Naive thymus-derived CD4-positive, alpha-beta T cell (primary cell): ENCODE results near the gene TEX22. TPM values are rescaled to one million over a fixed set of nuclear protein-coding genes. Genes with fewer than 3 reads are reported as not detected.

Experiments
- ATAC-seq: fragments of 150-1000 bp; cut with Tn5 transposase; 2 replicates; pipeline ENCODE4 v1.10.0; 2021; ENCODE audit warnings: mild to moderate bottlenecking, moderate library complexity
- CTCF ChIA-PET: fragments of 350-600 bp; sonication (Branson Sonifier 250); formaldehyde crosslinking; loops from one replicate; lab custom pipeline; 2021; ENCODE audit warnings: antibody characterized with exemption; lab: Charles Lee
- POLR2A ChIA-PET: fragments of 350-600 bp; sonication (Branson Sonifier 250); formaldehyde crosslinking; loops from one replicate; lab custom pipeline; 2021; ENCODE audit warnings: antibody characterized with exemption, inconsistent platforms; lab: Charles Lee
- DNase-seq, 9 donors: peaks; one replicate each; pipeline versions ENCODE4 v3.0.0 to v3.0.0-alpha.2; 2020 to 2022; ENCODE audit warnings: mixed read lengths in 1 of 9
- H3K27ac ChIP-seq: one replicate; pipeline ENCODE4 v1.7.0; 2013; ENCODE audit warnings: mild to moderate bottlenecking, low read depth, low read length, moderate library complexity
- H3K27me3 ChIP-seq, 2 donors: one replicate each; pipeline ENCODE4 v1.7.0; 2013; ENCODE audit warnings: low read length in 2 of 2, mild to moderate bottlenecking in 2 of 2, moderate library complexity in 2 of 2; ENCODE audit not compliant: control insufficient read depth in 2 of 2, insufficient read depth in 2 of 2
- H3K36me3 ChIP-seq, 3 experiments: 1 replicate in 2 of 3; 2 replicates in 1 of 3; pipeline ENCODE4 v1.7.0; 2013; ENCODE audit warnings: low read length in 3 of 3, mild to moderate bottlenecking in 3 of 3, moderate library complexity in 1 of 3; ENCODE audit not compliant: insufficient read depth in 3 of 3, control insufficient read depth in 2 of 3
- H3K4me1 ChIP-seq, 2 donors: one replicate each; pipeline ENCODE4 v1.7.0; 2013; ENCODE audit warnings: low read length in 2 of 2, mild to moderate bottlenecking in 2 of 2, moderate library complexity in 1 of 2; ENCODE audit not compliant: control insufficient read depth in 2 of 2, insufficient read depth in 2 of 2
- H3K4me3 ChIP-seq: 2 replicates; pipeline ENCODE4 v1.7.0; 2013; ENCODE audit warnings: mild to moderate bottlenecking, low read length
- H3K9me3 ChIP-seq, 3 experiments: 1 replicate in 2 of 3; 2 replicates in 1 of 3; pipeline ENCODE4 v1.7.0; 2013; ENCODE audit warnings: low read length in 3 of 3; ENCODE audit not compliant: control insufficient read depth in 2 of 3
- H3K27ac Mint-ChIP-seq, 9 donors: one replicate each; pipeline ENCODE4 v1.8.0; 2020 to 2022; ENCODE audit warnings: mixed read lengths in 9 of 9, mild to moderate bottlenecking in 8 of 9, moderate library complexity in 5 of 9, inconsistent platforms in 2 of 9
- H3K27me3 Mint-ChIP-seq, 5 donors: one replicate each; pipeline ENCODE4 v1.8.0; 2021 to 2022; ENCODE audit warnings: mixed read lengths in 5 of 5, mild to moderate bottlenecking in 1 of 5
- H3K36me3 Mint-ChIP-seq, 5 donors: one replicate each; pipeline ENCODE4 v1.8.0; 2020 to 2022; ENCODE audit warnings: mixed read lengths in 5 of 5, mild to moderate bottlenecking in 3 of 5, inconsistent platforms in 1 of 5
- H3K4me1 Mint-ChIP-seq, 7 donors: one replicate each; pipeline ENCODE4 v1.8.0; 2020 to 2022; ENCODE audit warnings: mixed read lengths in 7 of 7, mild to moderate bottlenecking in 3 of 7, inconsistent platforms in 1 of 7
- H3K4me3 Mint-ChIP-seq, 10 donors: one replicate each; pipeline ENCODE4 v1.8.0; 2020 to 2022; ENCODE audit warnings: mild to moderate bottlenecking in 10 of 10, mixed read lengths in 10 of 10, moderate library complexity in 6 of 10, inconsistent platforms in 2 of 10
- H3K9me3 Mint-ChIP-seq, 11 donors: one replicate each; pipeline ENCODE4 v1.8.0; 2020 to 2022; ENCODE audit warnings: mixed read lengths in 11 of 11, mild to moderate bottlenecking in 4 of 11, inconsistent platforms in 1 of 11, moderate library complexity in 1 of 11
- intact Hi-C, 2 donors: fragments of 100-400 bp; cut with micrococcal nuclease; formaldehyde crosslinking; loops; one replicate each; pipeline ENCODE4 v1.15.1; 2023
- polyA plus RNA-seq, 2 donors: library from polyadenylated mRNA; unstranded; fragments of 300-500 nt; fragmentation: Illumina TruSeq; gene quantifications; one replicate each; pipeline ENCODE4 v1.2.3, GENCODE V29; 2021
- total RNA-seq, 6 experiments: library from RNA in 5 of 6; stranded (reverse) in 5 of 6; gene quantifications; 1 replicate in 5 of 6; 2 replicates in 1 of 6; pipeline ENCODE4 v1.2.3 and lab custom pipeline; 2021 to 2026

TEX22 gene
- total and polyA plus RNA-seq, 7 experiments from 2014 or later: 0.21 to 10.5 (median 2.4) TPM

DNA sequence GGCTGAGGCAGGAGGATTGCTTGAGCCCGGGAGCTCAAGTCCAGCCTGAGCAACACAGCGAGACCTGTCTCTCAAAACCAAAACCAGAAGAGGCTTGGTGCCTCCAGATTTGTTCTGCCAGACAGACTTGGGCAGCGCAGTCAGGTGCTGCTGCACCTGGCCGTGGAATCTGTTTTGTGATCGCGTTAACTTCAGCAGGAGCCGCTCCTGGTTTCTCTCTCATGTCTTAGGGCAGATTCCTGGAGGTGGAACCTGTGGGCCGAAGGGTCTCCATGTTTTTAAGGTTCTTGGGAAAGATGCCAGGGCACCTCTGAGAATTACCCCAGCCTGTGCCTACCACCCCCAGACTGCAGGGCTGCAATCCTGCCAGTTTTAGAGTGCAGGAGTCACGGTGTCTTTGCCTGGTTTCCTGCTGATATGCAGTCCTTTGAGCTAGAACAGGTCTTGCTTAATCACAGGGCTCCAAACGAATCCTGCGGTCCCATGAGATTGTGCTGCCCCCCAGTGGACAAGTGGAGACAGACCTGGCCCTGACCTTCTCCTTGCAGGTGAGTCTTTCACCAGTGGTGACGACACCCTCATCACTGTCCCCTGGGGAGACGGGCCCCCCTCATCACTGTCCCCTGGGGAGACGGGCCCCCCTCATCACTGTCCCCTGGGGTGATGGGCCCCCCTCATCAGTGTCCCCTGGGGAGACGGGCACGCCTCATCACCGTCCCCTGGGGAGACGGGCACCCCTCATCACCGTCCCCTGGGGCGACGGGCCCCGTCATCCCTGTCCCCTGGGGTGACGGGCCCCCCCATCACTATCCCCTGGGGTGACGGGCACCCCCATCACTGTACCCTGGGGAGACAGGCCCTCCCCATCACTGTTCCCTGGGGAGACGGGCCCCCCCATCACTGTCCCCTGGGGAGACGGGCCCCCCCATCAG is 46.2 kb upstream of the TEX22 start:
- ATAC-seq: peak; percentile 97
- POLR2A ChIA-PET: interaction anchor here (0.6 to 1.0 kb wide), 2 partner anchors 262 to 347 kb away, joined by 3 read pairs; no protein-coding TSS in a partner anchor
- H3K4me3 Mint-ChIP-seq: no peak overlapping the region
- CTCF ChIA-PET: interaction anchor here (0.5 to 1.8 kb wide), 15 partner anchors 11 to 1776 kb away, joined by 3 to 17 read pairs (median 3); no protein-coding TSS in a partner anchor
- Histone ChIP-seq H3K4me1 (peaks cover 0 to 4% of the 10 kb centered on the region in 2 donors), H3K36me3 (peaks cover 0 to 19% (median 0%) of the 10 kb centered on the region in 3 experiments), H3K27ac (no peak overlapping the region), H3K27me3 (no peaks in the 10 kb centered on the region), H3K9me3 (no peaks in the 10 kb centered on the region), H3K4me3 (no peak overlapping the region)
- H3K4me1 Mint-ChIP-seq: peaks cover 4 to 5% (median 4%) of the 10 kb centered on the region in 7 donors
- H3K36me3 Mint-ChIP-seq: peaks cover 0 to 4% (median 0%) of the 10 kb centered on the region in 5 donors
- no peaks in the 10 kb centered on the region for H3K9me3 Mint-ChIP-seq
- no peaks in the 10 kb centered on the region for H3K27me3 Mint-ChIP-seq
- H3K27ac Mint-ChIP-seq: peak overlapping the region in 1 of 9 donors; percentile 56
- peak; percentile 71 to 90 (median 87) for DNase-seq
- intact Hi-C loops: loop anchor here (1.0 to 5.0 kb wide), 10 partner anchors 37 to 455 kb away; partner anchors contain the start of genes BRF1 (in 1 of the 2) and CLBA1 (in 1 of the 2)

DNA sequence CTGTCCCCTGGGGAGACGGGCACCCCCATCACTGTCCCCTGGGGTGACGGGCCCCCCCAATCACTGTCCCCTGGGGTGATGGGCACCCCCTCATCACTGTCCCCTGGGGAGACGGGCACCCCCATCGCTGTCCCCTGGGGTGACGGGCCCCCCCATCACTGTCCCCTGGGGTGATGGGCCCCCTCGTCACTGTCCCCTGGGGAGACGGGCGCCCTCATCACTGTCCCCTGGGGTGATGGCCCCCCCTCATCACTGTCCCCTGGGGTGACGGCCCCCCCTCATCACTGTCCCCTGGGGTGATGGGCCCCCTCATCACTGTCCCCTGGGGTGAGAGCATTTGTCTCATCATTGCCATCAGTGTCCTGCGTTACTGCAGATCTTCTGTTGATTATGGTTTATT is 45.2 kb upstream of the TEX22 start:
- Mint-ChIP-seq H3K4me1 (peaks cover 2 to 5% (median 4%) of the 10 kb centered on the region in 7 donors), H3K27ac (no peak overlapping the region), H3K4me3 (no peak overlapping the region), H3K36me3 (peaks cover 0 to 4% (median 0%) of the 10 kb centered on the region in 5 donors), H3K27me3 (no peaks in the 10 kb centered on the region), H3K9me3 (no peaks in the 10 kb centered on the region)
- DNase-seq: no peak
- peaks cover 0 to 19% (median 0%) of the 10 kb centered on the region in 3 experiments for H3K36me3 ChIP-seq
- no peaks in the 10 kb centered on the region for H3K27me3 ChIP-seq
- no peak overlapping the region for H3K4me3 ChIP-seq
- intact Hi-C loops: loop anchor here in 1 of 2 donors (2.0 to 5.0 kb wide), 4 partner anchors 51 to 456 kb away; partner anchors contain the start of genes BRF1 and CLBA1
- H3K27ac ChIP-seq: no peak overlapping the region
- H3K9me3 ChIP-seq: no peaks in the 10 kb centered on the region
- peaks cover 0 to 4% of the 10 kb centered on the region in 2 donors for H3K4me1 ChIP-seq
- ATAC-seq: no peak
- CTCF ChIA-PET: no interaction called here
- POLR2A ChIA-PET: no interaction called here

DNA sequence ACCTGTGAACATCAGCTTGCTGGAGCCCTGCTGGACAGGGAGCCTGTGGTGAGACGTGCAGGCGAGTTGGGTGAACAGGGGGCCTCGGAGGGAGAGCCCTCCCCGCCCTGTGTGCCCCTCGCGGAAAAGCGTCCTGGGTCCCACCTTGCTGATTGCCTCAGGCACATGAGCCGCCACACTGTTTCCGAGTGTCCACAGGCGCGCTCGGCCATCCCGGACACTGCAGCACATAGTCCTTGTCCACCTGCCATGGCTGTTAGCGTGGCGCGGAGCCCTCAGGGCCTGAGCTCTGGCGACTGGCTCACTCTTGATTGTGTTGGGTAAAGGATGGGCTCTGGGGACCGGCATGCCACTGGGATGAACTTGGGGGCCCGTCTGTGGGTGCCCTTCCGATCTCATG is 43.8 kb upstream of the TEX22 start:
- Mint-ChIP-seq H3K27me3 (no peaks in the 10 kb centered on the region), H3K4me3 (no peak overlapping the region), H3K9me3 (no peaks in the 10 kb centered on the region), H3K4me1 (peaks cover 2 to 5% (median 4%) of the 10 kb centered on the region in 7 donors), H3K27ac (no peak overlapping the region), H3K36me3 (peaks cover 0 to 6% (median 0%) of the 10 kb centered on the region in 5 donors)
- CTCF ChIA-PET: no interaction called here
- Histone ChIP-seq H3K4me1 (peaks cover 0 to 4% of the 10 kb centered on the region in 2 donors), H3K9me3 (no peaks in the 10 kb centered on the region), H3K36me3 (peaks cover 0 to 19% (median 0%) of the 10 kb centered on the region in 3 experiments), H3K27ac (no peak overlapping the region), H3K4me3 (no peak overlapping the region), H3K27me3 (no peaks in the 10 kb centered on the region)
- POLR2A ChIA-PET: no interaction called here
- no peak for ATAC-seq
- no peak for DNase-seq
- intact Hi-C loops: loop anchor here in 1 of 2 donors (5.0 kb wide), 2 partner anchors 52 to 307 kb away; partner anchors contain the start of gene BRF1

DNA sequence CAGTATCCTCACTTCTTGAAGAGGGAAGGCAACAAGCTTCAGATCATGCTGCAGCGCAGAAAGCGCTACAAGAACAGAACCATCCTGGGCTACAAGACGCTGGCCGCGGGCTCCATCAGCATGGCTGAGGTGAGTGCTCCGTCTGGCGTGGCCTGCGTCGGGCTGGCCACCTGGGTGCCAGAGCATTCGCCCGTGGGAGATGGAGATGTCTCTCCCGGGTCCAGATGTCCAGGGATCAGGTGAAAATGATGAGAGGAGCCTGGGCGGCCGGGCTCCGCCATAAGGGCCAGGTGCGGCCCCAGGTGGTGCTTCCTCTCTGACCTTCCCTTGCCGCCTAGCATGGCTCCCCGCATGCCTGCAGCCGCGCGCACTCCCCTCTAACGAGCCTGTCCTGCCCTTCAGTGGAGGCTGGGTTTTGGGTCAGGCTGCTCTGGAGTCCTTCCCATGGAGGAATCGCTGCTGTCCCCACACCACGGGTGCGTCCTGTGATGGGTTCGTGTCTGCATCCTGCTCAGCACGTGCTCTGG is 43.2 kb upstream of the TEX22 start:
- H3K27me3 ChIP-seq: no peaks in the 10 kb centered on the region
- DNase-seq (no peak), ATAC-seq (no peak)
- CTCF ChIA-PET: no interaction called here
- H3K27me3 Mint-ChIP-seq: no peaks in the 10 kb centered on the region
- intact Hi-C loops: no loop called here
- peaks cover 2 to 5% (median 4%) of the 10 kb centered on the region in 7 donors for H3K4me1 Mint-ChIP-seq
- H3K9me3 ChIP-seq: no peaks in the 10 kb centered on the region
- POLR2A ChIA-PET: no interaction called here
- H3K36me3 ChIP-seq: peaks cover 0 to 17% (median 0%) of the 10 kb centered on the region in 3 experiments
- no peak overlapping the region for H3K4me3 Mint-ChIP-seq
- peaks cover 0 to 4% of the 10 kb centered on the region in 2 donors for H3K4me1 ChIP-seq
- peaks cover 0 to 3% (median 0%) of the 10 kb centered on the region in 5 donors for H3K36me3 Mint-ChIP-seq
- no peaks in the 10 kb centered on the region for H3K9me3 Mint-ChIP-seq
- no peak overlapping the region for H3K27ac Mint-ChIP-seq
- H3K4me3 ChIP-seq: no peak overlapping the region
- no peak overlapping the region for H3K27ac ChIP-seq

DNA sequence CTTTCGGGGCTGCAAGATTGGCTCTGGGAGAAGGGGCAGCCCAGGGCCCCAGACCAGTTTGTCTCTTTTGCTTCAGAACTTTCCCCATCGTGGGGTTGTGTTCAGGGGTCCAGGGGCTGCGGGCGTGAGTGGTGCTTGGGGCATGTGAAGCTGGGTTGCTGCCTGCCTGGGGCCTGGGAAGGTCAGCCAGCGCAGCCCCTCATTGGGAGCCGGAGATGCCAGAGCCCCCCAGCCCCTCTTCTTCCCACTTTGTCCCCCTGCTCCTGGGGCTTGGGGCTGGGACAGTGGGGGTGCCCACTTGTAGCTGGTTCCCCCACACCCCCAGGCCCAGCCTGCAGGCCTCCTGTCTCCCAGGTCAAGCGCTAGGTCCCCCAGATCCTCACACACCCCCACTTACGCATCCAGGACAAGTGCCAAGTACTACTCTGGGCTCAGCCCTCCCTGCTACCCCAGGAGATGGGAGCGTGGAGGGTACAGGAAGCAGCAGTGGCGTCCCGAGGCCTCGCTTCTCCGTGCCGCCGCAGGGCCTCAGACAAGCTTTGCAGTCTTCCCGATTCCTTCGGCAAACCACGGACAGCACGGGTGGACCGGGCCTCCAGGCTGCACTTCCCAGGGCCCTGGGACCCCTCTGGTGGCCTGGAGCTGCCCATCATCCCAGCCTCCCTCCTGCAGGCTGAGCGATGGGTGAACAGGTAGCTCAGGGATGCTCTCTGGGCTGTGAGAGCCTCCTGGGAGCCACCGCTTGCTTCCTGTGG is 42.3 kb upstream of the TEX22 start:
- intact Hi-C loops: no loop called here
- no peak overlapping the region for H3K27ac ChIP-seq
- Mint-ChIP-seq H3K27ac (no peak overlapping the region), H3K9me3 (no peaks in the 10 kb centered on the region), H3K27me3 (no peaks in the 10 kb centered on the region), H3K4me1 (peaks cover 0 to 5% (median 4%) of the 10 kb centered on the region in 7 donors), H3K4me3 (no peak overlapping the region), H3K36me3 (peaks cover 0 to 8% (median 0%) of the 10 kb centered on the region in 5 donors)
- DNase-seq: no peak
- ATAC-seq: no peak
- peaks cover 0 to 4% of the 10 kb centered on the region in 2 donors for H3K4me1 ChIP-seq
- ChIA-PET POLR2A (no interaction called here), CTCF (no interaction called here)
- H3K36me3 ChIP-seq: peaks cover 0 to 16% (median 0%) of the 10 kb centered on the region in 3 experiments
- no peaks in the 10 kb centered on the region for H3K27me3 ChIP-seq
- no peak overlapping the region for H3K4me3 ChIP-seq
- no peaks in the 10 kb centered on the region for H3K9me3 ChIP-seq

DNA sequence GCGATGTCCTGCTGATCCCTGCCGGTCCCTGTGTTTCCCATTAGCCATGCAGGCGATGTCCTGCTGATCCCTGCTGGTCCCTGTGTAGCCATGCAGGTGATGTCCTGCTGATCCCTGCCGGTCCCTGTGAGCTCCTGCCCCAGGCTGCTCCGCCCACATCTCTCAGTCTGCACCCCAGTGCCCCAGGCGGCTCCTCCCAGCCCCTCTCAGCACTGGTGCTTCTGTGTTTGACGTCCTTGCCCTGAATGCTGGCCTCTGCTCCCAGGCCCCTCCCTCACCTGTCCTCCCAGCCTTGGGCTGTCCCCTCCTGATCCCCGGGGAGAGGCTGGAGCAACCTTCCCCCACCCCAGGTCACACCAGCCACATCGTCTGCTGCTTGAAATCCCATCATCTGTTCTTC is 41.4 kb upstream of the TEX22 start:
- H3K9me3 Mint-ChIP-seq: no peaks in the 10 kb centered on the region
- CTCF ChIA-PET: no interaction called here
- peaks cover 0 to 9% (median 0%) of the 10 kb centered on the region in 5 donors for H3K36me3 Mint-ChIP-seq
- peaks cover 0 to 2% of the 10 kb centered on the region in 2 donors for H3K4me1 ChIP-seq
- H3K36me3 ChIP-seq: peaks cover 0 to 16% (median 0%) of the 10 kb centered on the region in 3 experiments
- no peak overlapping the region for H3K4me3 ChIP-seq
- no peak for DNase-seq
- no peaks in the 10 kb centered on the region for H3K27me3 ChIP-seq
- ATAC-seq: no peak
- H3K4me1 Mint-ChIP-seq: peaks cover 0 to 4% (median 3%) of the 10 kb centered on the region in 7 donors
- POLR2A ChIA-PET: no interaction called here
- intact Hi-C loops: no loop called here
- H3K9me3 ChIP-seq: no peaks in the 10 kb centered on the region
- no peak overlapping the region for H3K4me3 Mint-ChIP-seq
- H3K27me3 Mint-ChIP-seq: no peaks in the 10 kb centered on the region
- no peak overlapping the region for H3K27ac ChIP-seq
- peak overlapping the region in 1 of 9 donors; percentile 20 for H3K27ac Mint-ChIP-seq
